PC-3 (cell line): ENCODE measurements around the gene BCAP29.

ENCODE experiments used
- EZH2 ChIP-seq: fragments of 300-600 bp; sonication (generic); IDR thresholded peaks from one replicate; pipeline ENCODE4 v1.6.1; 2017; ENCODE audit warnings: antibody characterized with exemption, mild to moderate bottlenecking, low read length; ENCODE audit not compliant: unreplicated experiment
- EZH2phosphoT487 ChIP-seq: fragments of 300-600 bp; sonication (generic); IDR thresholded peaks from 2 replicates; pipeline ENCODE4 v1.6.1; 2018; ENCODE audit warnings: mild to moderate bottlenecking, antibody characterized with exemption, low read length, borderline replicate concordance
- TF ChIP-seq, protein P1 (sequence below): fragments of 300-600 bp; sonication (generic); conservative IDR thresholded peaks from 2 replicates; pipeline ENCODE4 v1.5.1; 2017; ENCODE audit warnings: antibody characterized with exemption, low read depth, mild to moderate bottlenecking, low read length

GRCh38 chr7:107642501-107642900, 62.5 kb downstream of the BCAP29 start:
- TF ChIP-seq, protein P1, sequence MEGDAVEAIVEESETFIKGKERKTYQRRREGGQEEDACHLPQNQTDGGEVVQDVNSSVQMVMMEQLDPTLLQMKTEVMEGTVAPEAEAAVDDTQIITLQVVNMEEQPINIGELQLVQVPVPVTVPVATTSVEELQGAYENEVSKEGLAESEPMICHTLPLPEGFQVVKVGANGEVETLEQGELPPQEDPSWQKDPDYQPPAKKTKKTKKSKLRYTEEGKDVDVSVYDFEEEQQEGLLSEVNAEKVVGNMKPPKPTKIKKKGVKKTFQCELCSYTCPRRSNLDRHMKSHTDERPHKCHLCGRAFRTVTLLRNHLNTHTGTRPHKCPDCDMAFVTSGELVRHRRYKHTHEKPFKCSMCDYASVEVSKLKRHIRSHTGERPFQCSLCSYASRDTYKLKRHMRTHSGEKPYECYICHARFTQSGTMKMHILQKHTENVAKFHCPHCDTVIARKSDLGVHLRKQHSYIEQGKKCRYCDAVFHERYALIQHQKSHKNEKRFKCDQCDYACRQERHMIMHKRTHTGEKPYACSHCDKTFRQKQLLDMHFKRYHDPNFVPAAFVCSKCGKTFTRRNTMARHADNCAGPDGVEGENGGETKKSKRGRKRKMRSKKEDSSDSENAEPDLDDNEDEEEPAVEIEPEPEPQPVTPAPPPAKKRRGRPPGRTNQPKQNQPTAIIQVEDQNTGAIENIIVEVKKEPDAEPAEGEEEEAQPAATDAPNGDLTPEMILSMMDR, result no peak
- no peak for TF ChIP-seq EZH2
- TF ChIP-seq EZH2phosphoT487, result no peak
